K562 (cell line): ENCODE measurements around the gene NIPBL. TPM values are rescaled to one million over a fixed set of nuclear protein-coding genes. Genes with fewer than 3 reads are reported as not detected.

ENCODE experiments used
- AFF1 ChIP-seq, 2 experiments: fragments of 450-650 bp; IDR thresholded peaks; 2 replicates each; pipeline ENCODE4 v1.6.1; 2018; ENCODE audit warnings: mild to moderate bottlenecking in 2 of 2, low read depth in 1 of 2; ENCODE audit not compliant: partially characterized antibody in 2 of 2
- ARNT ChIP-seq, 2 experiments: fragments of 450-650 bp; IDR thresholded peaks; 2 replicates each; pipeline ENCODE4 v1.6.1; 2016; ENCODE audit warnings: mild to moderate bottlenecking in 1 of 2
- CTCFL ChIP-seq: IDR thresholded peaks from 2 replicates; pipeline ENCODE4 v1.6.1; 2011; ENCODE audit warnings: borderline replicate concordance, low read depth, mild to moderate bottlenecking, moderate library complexity, low read length; ENCODE audit not compliant: insufficient read depth, poor library complexity, severe bottlenecking
- HCFC1 ChIP-seq: IDR thresholded peaks from 2 replicates; pipeline ENCODE4 v1.6.1; 2012; ENCODE audit warnings: low read depth, low read length, improper control_type of control experiment
- HDAC8 ChIP-seq: fragments of 450-650 bp; IDR thresholded peaks from 2 replicates; pipeline ENCODE4 v1.6.1; 2016; ENCODE audit warnings: mild to moderate bottlenecking, missing genetic modification characterization, moderate library complexity, missing compliant biosample characterization
- HMG20A ChIP-seq: fragments of 450-650 bp; formaldehyde crosslinking; conservative IDR thresholded peaks from 2 replicates; pipeline ENCODE4 v1.4.0; 2020; ENCODE audit warnings: mild to moderate bottlenecking, mixed read lengths
- HNRNPH1 ChIP-seq: fragments of 200-400 bp; formaldehyde crosslinking; optimal IDR thresholded peaks from 2 replicates; pipeline ENCODE3; 2017; ENCODE audit warnings: low read depth, mild to moderate bottlenecking, low read length, moderate library complexity
- KLF6 ChIP-seq: fragments of 250-450 bp; sonication (Bioruptor Pico); IDR thresholded peaks from 2 replicates; pipeline ENCODE4 v1.4.0; 2020; ENCODE audit warnings: mild to moderate bottlenecking, moderate library complexity, borderline replicate concordance
- LEF1 ChIP-seq: fragments of 450-650 bp; IDR thresholded peaks from 2 replicates; pipeline ENCODE4 v1.6.1; 2016; ENCODE audit warnings: mild to moderate bottlenecking
- MAX ChIP-seq: sonication (generic); formaldehyde crosslinking; IDR thresholded peaks from 2 replicates; pipeline ENCODE4 v1.9.0; 2022; ENCODE audit warnings: mild to moderate bottlenecking, missing genetic modification reagents
- NFIC ChIP-seq: fragments of 450-650 bp; IDR thresholded peaks from 2 replicates; pipeline ENCODE4 v1.6.1; 2017; ENCODE audit warnings: mild to moderate bottlenecking, inconsistent platforms
- PPARD ChIP-seq: fragments of 250-450 bp; sonication (Bioruptor Pico); IDR thresholded peaks from 2 replicates; pipeline ENCODE4 v1.8.0; 2022; ENCODE audit warnings: inconsistent platforms, mild to moderate bottlenecking, moderate library complexity
- PRPF4 ChIP-seq: fragments of 200-400 bp; formaldehyde crosslinking; IDR thresholded peaks from one replicate; pipeline ENCODE4 v1.6.1; 2017; ENCODE audit warnings: low read length, low read depth, mild to moderate bottlenecking; ENCODE audit not compliant: insufficient read depth, poor library complexity, severe bottlenecking
- RB1 ChIP-seq: fragments of 450-650 bp; IDR thresholded peaks from 2 replicates; pipeline ENCODE4 v1.6.1; 2017; ENCODE audit warnings: low read depth, mild to moderate bottlenecking
- RBM22 ChIP-seq: fragments of 200-400 bp; formaldehyde crosslinking; IDR thresholded peaks from 2 replicates; pipeline ENCODE4 v1.6.1; 2018; ENCODE audit warnings: low read length, low read depth; ENCODE audit not compliant: poor library complexity, severe bottlenecking
- SIRT6 ChIP-seq: IDR thresholded peaks from one replicate; pipeline ENCODE4 v1.6.1; 2012; ENCODE audit warnings: low read depth, mild to moderate bottlenecking, control low read depth, inconsistent platforms, low read length, moderate library complexity
- TAF9B ChIP-seq: fragments of 450-650 bp; IDR thresholded peaks from 2 replicates; pipeline ENCODE4 v1.6.1; 2018; ENCODE audit warnings: mild to moderate bottlenecking; ENCODE audit not compliant: partially characterized antibody
- TBP ChIP-seq: optimal IDR thresholded peaks from 2 replicates; pipeline ENCODE3; 2011; ENCODE audit warnings: low read depth, low read length, improper control_type of control experiment
- TCF3 ChIP-seq: sonication (generic); formaldehyde crosslinking; IDR thresholded peaks from 2 replicates; pipeline ENCODE4 v1.4.0; 2020; ENCODE audit warnings: mild to moderate bottlenecking, missing genetic modification reagents
- ZBTB12 ChIP-seq: fragments of 250-450 bp; sonication (Bioruptor Pico); IDR thresholded peaks from 2 replicates; pipeline ENCODE4 v1.4.0; 2020
- ZFPM2 ChIP-seq: fragments of 250-450 bp; sonication (Bioruptor Pico); IDR thresholded peaks from 2 replicates; pipeline ENCODE4 v1.5.1; 2022; ENCODE audit warnings: mild to moderate bottlenecking
- polyA plus RNA-seq, 8 experiments: library from polyadenylated mRNA; depleted of rRNA in 4 of 8; stranded (reverse) in 5 of 8; unstranded in 3 of 8; fragments of >200 nt; fragmentation: Nextera tagmentation in 2 of 8; fragmentation: Illumina TruSeq in 1 of 8; extraction: Ambion mirVana in 2 of 8; extraction: Trizol in 1 of 8; gene quantifications; 2 replicates each; pipeline versions ENCODE4 v1.2.1 to v1.2.3, GENCODE V29; 2011 to 2014; ENCODE audit warnings: inconsistent platforms in 1 of 8, missing spikeins in 1 of 8
- total RNA-seq, 7 experiments: library from RNA; depleted of rRNA in 6 of 7; stranded (reverse); fragments of >200 nt in 6 of 7; fragmentation: Illumina TruSeq in 2 of 7; extraction: Trizol in 2 of 7; gene quantifications; 2 replicates each; pipeline versions ENCODE4 v1.2.1 to v1.2.3, GENCODE V29; 2011 to 2021; ENCODE audit warnings: low replicate concordance in 1 of 7

Gene NIPBL
- total and polyA plus RNA-seq, 9 of the 15 experiments (the other 6 are each of a cell fraction or from before 2014, with no cell fraction given), result 12.9 to 56.7 (median 38.9) TPM

GRCh38 chr5:36876299-36876964 lies at the start of gene NIPBL (continued):
- TF ChIP-seq MAX (no peak), HCFC1 (peak; percentile 79), CTCFL (no peak), ARNT (IDR thresholded peaks at IDR 0.05) (no peak), HDAC8 (tag) (no peak), TBP (peak; percentile 92), ZBTB12 (CRISPR knock-in tag) (no peak), SIRT6 (no peak), RB1 (peak; percentile 96; the same call in 1 of the 2 replicates), AFF1 (IDR thresholded peaks at IDR 0.05; ENCODE audit: low read depth in 1 of 2, partially characterized antibody in 2 of 2) (no peak), TAF9B (peak; percentile 36), KLF6 (CRISPR knock-in tag) (no peak), RBM22 (peak; percentile 25), NFIC (peak; percentile 51), HMG20A (CRISPR knock-in tag) (no peak), TCF3 (CRISPR knock-in tag) (peak; percentile 29), LEF1 (no peak), ZFPM2 (CRISPR knock-in tag) (0 out of 2 replicates have a peak, but pooled peaks have one; percentile 38), HNRNPH1 (no peak), PRPF4 (no peak), PPARD (CRISPR knock-in tag) (no peak)
